GM21528 (cell line): ENCODE results near the gene RAD51B.

Experiments used
- ATAC-seq: cut with Tn5 transposase; IDR thresholded peaks from one replicate; pipeline ENCODE4 v1.9.1; 2021; ENCODE audit warnings: mild to moderate bottlenecking, moderate library complexity; ENCODE audit not compliant: unreplicated experiment, low FRiP score

The RAD51B gene

DNA sequence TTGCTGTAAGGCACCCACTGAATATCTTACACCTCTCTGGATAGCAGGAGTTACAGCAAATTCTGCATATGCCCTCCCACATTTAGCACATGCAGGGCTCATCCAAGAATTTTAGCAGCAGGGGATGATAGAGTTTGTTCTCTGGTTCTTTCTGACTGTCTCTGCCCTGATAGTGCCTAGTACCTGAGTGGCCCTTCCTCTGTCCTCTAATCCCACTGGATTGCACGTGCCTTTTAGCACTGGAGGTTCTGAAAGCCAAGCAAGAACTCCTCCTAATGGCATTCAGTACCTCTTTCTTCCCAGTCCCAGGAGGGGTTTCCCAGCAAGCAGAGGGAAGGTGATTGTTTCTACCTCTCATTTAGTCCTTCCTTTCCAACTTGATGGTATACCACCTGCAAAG lies 566.9 kb downstream of the RAD51B start:
- no peak for ATAC-seq

DNA sequence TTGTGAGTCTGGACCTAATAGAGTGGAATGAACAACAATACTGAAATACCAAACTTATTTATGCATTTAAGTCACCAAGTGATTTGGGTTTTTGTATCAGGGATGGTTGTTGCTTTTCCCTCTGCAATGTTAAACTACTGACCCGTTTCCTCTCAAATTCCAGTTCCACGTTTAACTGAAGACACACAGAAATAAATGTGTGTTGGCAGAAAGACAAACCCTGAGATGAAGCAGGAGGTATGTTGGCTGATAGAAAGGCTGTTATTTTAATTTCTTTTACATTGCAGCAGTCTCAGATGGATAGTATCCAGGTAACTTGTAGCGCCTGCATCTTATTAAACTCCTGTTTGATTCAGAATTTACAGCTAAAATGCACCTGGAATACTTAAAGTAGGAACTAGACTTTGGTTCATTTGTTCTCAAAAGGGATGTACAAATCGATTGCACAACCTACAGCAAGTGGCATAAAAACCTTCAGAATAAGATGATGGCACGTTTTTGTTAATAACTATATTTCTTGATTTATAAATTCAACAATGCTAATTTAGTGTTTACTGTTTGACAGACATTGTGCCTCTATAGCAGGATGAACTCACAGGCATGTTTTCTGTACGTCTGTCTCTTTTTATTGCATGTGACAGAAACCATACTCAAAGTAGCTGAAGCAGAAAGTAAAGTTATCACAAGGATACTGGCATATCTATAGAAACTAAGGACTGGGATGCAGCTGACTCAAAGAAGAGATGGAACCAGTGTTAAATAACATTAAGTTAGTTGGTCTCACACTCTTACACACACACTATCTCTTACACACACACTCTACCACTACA lies 567.6 kb downstream of the RAD51B start:
- no peak for ATAC-seq

DNA sequence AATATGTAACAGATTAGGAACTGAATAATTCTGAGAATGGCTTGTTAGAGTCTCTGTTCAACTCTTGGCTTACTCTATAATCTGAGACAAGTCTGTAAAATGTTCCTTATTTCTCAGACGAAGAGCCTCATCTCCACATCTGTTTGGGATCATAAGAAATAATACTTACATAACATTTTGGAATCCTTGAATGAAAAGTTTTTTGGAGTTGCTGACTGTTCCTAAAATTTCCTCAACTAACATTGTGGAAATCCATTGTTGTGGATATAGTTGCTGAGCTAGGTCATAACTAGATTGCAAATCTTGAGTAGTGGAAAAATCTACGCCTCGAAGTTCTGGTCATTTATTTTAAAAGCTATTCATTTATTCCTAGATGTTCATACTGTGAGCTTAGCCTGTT lies 570.4 kb downstream of the RAD51B start:
- no peak for ATAC-seq

DNA sequence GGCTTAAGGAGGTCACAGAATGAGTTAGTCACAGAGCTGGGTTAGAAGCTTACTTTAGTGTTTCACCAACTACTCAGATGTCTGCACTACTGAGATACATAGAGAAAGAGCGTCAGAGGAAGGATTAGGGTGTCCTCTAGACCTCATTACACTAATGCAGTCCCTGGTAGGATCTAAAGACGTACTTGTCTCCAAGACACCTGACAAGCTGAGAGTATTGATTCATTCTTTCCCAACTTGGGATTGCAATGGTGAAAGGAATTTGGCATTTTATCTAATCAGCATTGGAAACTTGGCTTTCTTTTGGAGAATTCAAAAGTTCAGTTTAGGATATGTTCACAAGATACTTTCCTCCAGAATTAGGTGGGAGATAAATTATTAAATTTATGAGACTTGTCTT lies 571.2 kb downstream of the RAD51B start:
- ATAC-seq = no peak

DNA sequence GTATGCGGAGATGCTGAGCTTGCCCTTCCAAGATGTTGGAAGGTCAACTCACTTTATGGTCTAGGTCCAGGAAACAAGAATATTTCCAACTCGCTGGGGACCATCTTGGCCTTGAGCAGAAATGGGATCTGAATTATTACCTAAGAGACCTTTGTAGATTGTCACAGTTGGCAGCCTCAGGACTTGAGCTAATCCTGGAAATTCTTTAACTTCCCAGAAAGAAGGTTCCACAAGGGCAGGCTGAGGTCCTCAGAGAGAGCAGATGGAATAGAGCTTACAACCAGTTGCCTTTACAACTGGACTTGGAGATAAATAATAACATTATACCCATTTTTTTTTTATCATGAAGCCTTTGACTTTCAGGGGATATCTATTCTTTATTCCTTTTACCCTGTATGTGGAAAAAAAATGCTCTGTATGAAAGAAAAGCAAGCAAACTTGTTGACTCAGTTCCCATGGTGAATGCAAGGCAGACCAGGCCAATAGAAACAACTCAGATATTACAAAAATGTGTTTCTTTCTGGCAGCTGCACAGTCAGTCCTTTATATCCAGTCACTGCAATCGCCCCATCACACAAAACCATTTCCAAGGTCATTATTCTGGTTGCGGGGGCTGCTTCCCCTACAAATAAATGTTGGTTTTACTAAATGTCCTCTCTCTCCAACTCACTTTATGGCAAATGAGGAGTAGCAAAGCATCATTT lies 571.9 kb downstream of the RAD51B start:
- ATAC-seq = no peak

DNA sequence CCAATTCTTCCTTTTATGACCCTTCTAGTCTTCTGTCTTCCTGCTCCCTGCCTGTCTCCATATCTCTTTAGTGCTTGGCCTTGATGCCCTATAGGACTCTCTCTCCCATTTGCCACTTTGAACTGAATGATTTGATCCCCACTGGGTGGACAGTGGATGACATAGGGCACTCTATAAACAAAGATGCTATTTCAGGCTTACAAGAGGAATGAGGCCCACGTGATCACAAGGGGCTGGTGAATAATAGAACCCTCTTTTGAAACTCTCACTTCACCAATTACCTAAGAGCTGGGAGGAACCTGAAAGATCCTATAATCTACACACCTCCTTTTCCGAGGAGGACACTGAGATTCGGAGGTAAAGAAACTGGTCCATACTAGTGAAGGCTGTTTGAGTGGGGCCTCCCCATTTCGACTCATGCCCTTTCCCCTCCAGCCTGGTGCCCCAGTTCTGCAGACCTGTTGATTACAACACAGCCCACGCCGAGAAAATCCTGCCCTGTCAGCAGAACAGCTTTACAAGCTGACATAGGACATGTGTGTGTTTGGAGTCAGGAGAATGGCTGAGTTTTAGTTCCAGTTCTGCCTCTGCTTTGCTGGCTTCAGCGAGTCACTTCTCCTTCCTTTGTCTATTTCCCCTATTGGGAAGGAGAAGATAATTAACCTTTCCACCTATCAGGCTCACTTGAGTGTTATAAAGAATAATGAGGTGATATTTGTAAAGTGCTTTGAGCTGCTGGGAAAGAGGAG lies 573.0 kb downstream of the RAD51B start:
- no peak for ATAC-seq

DNA sequence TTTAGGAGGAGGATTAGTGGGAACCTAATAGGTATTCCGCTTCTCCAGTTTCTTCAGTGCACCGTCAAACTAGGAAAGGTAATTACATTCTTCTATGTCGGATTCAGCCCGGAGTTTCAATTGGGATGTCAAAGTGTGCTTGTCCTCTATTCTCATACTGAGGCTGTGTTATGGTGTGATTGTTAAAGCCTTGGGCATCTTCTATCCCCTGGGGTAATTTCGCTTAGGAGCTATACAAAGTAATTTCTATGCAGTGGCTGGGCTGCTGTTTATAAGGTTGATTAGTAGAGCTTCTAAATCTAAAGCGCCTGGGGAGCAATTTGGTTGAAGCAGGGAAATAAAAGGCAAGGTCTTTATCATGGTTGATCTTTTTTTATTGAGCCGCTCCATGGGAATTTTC lies 573.7 kb downstream of the RAD51B start:
- ATAC-seq = no peak

DNA sequence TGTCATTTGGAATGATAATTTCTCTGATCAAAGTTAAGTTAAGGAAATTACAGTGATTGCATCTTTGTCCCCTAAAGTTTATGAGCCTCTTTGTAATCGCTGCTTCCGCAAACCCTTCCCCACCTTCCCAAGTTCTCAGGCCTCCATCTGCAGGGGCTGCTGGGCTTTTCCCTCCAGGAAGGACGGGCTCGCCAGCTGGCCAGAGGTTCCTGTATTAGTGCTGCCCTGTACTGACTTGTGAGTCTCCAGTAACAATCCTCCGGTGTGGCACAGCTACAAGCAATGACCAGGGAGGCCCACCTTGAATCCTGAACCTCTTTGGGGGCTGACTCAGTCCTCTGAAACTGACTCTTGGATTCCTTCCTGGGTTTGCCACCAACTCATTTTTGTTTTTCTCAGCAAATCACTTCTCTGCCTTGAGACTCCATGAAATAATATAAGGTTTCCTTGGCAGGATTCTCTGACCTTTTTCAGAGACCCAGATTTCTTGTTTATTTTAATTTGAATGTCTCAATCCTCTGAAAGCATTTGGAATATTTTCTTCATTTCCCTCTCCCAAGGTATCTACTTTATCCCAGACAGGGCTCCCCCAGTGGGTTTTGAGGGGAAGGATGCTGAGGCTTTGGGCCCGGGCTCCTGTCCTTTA lies 574.7 kb downstream of the RAD51B start:
- no peak for ATAC-seq

DNA sequence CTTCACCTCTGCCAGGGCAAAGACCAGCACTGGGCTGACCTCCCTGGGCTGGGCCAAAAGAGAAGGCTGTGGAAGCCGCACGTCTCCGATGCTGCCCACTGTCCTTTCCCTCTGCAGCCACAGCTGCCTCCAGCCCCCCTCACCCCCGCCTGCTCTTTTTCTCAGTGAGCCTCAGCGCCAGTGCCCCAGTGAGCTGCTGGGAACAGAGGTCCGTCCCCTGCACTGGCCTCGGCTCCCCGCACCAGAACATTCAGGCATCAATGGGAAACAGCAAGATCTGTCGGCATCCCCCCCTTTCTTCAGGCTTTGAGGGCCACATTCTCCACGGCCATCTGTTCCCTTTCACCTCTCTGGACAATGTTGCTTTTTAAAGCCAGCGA lies 575.2 kb downstream of the RAD51B start:
- no peak for ATAC-seq

DNA sequence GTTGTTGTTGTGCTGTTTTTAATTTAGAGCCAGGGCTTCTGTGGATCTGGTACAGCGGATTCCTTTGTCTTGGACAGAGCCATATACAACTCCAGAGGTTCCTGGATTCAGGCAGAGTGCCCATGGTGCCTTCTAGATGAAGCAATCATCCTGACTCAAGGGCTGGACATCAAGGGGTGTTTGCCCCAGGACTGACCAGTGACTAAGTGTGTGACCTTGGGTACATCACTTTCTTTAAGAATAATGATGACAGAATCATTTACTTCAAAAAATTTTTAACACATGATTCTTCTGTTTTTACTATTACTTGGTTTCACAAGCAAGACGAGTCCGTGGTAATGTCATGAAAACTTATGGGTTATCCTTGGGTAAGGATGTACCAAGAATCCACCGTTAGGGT lies 576.0 kb downstream of the RAD51B start:
- ATAC-seq = no peak

DNA sequence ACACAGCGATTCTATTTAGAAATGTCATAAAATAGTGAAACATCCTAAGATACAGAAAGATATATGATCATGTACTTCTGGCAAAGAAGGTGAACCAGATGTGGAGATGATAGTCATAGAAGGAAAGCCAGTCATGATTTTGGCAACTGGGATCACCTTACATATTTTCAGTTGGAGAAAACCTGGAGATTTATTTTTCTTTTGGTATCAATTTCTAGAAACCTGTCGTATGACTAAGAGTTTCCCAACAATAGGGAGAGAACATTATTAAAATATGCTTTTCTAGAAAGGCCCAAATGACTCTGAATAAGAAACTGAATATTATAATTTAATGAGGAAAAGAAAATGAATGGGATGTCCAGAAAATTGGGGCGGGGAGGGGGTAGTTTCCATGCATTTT lies 576.9 kb downstream of the RAD51B start:
- no peak for ATAC-seq

DNA sequence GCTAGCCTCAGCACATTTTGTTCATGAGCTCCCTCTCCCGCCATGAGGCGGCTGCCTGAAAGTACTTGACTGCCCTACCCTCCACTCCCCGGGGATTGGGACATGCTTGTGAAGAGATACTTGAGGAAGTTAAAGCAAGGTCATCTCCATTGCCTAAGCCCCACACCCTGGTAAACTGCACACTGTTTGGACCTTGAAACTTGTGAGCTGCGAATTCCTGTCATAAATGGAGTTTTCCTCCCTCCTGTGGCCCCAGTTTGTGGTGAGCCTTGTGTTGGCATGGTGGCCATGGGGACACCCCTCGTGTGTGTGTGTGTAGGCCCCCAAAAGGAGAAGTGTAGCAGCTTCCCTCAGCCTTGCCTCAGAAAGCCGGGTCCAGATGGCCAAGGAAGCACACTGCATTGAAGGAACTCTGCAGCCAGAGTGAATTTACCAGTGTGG lies 577.8 kb downstream of the RAD51B start:
- no peak for ATAC-seq

DNA sequence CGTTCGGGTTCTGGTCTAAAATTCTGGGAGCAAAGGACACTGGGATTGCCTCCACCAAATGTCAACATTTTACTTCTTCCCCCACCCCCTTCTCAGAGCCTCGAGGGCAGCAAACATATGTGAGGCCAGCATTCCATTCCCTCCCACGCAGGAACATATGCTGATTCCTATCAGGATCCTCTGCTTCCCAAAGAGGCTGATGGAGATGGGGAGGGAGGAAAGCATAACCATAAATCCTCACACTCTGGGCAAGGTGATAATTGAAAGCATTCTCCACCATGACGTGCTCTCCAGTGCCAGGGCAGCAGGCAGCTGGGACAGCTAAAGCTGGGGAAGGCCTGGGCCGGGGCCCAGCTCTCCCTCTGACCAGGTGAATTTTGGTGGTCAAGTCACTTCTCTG lies 578.2 kb downstream of the RAD51B start:
- ATAC-seq = no peak

DNA sequence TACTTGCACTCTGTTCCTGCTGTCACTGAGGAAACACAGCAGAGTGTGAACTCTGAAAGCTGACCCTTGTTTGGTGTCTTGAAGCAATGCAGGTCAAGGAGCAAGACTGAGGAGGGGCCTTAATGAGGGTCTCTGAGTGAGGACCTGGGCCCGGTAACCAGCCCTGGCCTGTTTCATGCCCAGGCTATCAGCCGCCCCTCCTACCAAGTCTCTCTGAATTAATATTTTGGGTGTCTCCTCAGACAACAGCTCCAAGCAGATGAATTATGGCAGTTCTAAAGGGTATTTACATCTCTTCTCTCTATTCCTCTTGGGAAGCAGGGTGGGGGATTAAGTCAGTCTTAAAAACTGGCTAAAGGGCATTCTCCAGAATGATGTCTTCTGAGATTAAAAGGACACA lies 578.8 kb downstream of the RAD51B start:
- no peak for ATAC-seq

DNA sequence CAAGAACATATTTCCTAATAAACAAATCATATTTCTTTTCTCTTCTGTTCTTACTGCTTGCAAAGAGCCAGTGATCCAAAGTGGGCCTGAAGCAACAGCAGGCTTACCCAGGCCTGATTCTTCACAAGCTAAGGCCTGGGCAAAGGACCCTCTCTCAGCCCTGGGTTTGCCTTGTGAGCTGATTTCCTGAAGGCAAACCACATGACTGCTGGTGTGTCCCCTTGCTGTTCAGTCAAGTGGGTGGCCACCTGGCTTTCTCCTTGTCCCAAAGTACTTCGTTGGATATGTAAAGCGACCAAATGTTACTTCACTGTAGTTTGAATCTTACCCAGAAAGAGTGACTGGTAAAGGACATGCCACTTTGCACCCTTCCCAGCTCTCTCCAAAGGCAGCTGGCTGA lies 580.4 kb downstream of the RAD51B start:
- ATAC-seq = no peak

DNA sequence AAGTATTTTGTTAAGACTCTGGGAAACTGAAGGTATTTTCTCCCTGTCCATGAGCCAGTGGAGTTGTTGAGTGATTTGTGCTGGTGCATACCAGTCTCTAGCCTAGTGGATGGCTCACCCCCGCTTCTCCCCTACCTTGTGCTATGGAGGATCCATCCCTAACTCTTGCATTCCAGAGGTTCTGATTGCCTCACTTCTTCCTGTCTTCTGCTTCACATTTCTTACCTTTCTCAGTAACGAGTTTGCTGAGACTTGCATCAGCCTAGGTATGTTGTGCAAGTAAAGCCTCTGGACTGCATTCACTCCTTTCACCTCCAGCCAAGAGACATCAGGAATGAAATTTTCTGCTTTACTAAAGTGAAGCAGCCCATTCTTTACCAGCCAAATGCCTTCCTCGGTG lies 581.7 kb downstream of the RAD51B start:
- peak; percentile 4 for ATAC-seq

DNA sequence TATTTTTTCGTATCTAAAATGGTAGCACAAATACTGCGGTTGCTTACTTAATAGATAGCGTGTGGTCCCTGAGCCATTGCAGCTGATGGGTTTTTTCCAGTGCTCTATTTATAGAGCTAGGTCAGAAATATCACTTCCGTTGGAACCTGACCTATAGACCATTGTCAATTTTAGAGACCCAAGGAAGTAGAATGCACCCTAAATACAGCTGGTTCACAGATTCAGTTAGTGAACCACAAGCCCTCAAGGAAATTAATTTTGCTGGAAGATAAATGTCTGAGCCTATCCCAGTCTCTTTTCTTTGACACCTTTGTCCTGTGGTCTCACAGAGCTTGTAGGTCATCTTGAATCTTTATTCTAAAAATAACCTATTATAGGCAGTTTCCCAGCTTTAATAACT lies 582.3 kb downstream of the RAD51B start:
- peak; percentile 73 for ATAC-seq

DNA sequence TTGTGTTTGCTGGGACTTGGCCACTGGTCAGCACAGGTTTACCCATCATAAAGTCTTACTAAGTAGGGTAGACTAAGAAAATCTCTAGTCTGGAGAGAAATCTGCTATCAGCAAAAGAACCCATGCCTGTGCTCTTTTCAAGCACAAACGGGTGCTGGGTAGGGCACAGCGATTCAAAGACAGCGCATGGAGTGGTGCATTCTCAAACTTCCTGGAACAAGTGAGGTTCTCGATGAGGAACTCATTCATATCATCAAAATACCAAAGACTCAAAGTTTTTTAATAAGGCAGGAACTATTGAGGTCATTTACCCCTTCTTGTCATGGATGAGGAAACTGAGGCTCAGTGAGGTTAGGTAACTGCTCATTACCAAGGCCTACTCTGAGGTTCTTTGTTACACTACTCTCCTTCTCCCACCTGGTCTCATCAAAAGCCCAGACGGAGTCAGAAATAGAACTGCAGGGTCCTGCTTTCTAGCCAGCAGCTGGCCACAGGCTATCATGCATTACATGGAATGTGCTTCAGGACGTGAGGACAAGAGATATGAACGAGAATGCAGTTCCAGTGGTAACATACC lies 583.0 kb downstream of the RAD51B start:
- ATAC-seq = no peak

DNA sequence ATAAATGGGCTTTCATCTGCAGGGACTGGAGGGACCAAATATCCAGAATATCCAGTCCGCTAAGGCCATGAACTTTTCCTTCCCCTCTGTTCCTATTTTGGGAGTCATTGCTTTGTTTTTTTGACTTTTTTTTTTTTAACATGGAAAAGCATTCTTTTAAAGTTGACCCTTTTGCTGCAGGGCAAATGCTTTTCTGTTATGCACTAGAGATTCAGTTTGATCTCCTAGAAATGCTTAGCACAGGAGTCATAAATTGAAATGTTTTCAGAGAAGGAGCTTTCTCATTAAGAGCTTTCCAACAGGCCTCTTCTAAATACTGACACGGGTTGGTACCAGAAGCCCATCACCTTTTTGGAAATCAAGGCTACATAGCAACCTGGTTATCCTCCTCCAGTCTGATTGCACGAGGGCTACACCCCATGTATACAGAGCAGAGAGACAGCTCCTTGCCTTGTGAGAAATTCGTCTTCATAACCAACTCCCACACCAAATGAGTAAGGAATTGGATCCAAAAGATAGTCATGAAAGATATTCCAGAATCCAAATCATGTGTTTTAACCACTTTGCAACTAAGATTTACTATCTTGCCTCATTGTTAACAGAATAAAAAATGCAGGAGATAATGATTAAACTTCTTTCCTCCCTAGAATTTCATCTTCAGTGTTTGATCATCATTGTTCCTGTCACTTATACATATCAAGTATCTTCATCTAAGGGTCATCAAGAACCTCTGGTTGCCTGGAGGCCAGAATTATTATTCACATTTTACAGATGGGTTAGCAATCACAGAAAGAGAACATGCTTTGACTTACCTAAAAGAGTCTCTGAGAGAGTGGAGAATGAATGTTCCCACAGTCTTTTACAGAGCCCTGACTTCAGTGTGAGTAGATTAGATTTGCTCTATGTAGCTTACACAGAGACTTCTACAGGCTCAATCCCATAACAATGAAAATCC lies 583.9 kb downstream of the RAD51B start:
- no peak for ATAC-seq
